Inflammatory macrophage treated with lipopolysaccharide for 4 hours (primary cell): ENCODE measurements around the gene G2E3.

Experiments used
- DNase-seq: peaks from one replicate; pipeline ENCODE4 v3.0.0-alpha.2; 2020

Gene G2E3

DNA sequence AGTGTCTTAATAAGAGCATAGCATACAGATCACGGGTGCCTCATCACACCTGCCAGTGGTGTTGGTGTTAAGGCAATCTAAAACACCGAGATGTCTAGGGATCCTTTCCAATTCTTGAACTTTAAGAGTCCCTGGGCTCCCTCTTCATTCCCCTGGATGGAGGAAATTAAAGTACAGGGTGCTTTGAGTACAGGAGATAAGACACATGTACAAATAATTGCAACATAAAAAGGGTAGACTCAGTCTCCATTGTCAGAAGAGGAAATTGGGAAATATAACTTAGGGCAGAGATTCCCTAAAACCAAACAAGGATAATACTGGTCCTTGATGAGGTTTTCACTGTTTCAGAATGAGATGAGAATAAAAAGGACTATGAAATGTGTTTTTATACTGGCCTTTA is 98.1 kb downstream of the G2E3 start:
- no peak for DNase-seq

DNA sequence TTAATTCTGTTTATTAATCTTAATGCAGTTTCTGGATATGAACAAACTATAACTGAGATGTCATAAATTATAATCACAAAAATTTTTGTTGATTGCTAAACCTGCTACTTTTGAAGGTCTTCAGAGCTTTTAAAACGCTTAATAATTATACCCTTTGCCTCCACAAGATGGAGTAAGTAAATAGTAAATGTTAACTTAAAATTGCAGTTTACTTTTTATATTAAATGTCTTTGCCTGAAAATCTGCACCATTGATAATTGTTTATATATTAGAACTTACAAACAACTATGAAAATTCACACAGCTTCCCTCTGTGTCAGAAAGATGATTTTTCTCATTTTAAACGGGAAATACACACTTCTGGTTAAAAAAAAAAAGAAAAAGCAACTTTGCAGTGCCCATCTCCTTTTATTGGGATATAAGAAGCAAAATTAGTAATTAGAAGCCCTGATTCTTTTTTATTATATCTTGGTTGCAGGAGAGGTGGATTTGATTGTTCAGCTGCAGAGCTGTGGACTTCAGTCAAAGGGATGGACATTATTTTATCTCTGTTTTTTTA is 98.7 kb downstream of the G2E3 start:
- no peak for DNase-seq

DNA sequence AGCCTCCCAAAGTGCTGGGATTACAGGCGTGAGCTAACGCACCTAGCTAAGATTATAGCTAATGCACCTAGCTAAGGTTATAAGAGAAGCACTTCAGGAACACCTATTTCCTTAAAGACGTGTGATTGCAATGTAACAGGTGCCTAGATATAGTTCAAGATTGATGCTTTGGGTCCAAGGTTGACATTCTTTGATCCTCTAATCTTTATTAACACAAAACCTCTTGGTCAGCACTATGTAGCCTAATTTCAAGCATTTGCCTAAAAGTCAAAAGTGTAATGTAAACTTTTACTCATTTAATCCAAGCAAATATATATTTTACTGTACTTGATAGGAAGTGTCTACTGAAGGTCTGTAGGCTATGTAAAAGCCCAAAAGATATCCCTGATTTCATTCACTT is 99.7 kb downstream of the G2E3 start:
- DNase-seq = no peak

DNA sequence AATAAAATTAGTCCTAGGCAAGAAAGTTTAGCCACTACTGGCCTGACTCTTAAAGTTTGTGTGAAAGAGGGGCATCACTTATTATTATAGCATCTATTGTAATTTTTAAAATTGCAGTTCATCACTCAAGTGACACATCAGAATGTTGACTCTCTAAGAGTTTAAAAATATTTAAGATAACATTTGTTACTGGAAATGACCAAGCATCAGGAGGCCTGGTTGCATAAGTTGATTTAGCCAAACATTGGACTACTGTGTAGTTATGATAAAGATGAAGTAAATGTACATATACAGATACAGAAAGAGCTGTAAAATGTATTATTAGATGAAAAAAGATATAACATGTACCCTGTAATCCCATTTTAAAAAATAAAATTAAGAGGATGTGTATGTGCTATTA is 110.6 kb downstream of the G2E3 start:
- no peak for DNase-seq
